ENCODE data around the gene SPTAN1.
A peak's percentile ranks its signal among the peaks of the same experiment; 100 is the strongest.

SPTAN1 gene

DNA sequence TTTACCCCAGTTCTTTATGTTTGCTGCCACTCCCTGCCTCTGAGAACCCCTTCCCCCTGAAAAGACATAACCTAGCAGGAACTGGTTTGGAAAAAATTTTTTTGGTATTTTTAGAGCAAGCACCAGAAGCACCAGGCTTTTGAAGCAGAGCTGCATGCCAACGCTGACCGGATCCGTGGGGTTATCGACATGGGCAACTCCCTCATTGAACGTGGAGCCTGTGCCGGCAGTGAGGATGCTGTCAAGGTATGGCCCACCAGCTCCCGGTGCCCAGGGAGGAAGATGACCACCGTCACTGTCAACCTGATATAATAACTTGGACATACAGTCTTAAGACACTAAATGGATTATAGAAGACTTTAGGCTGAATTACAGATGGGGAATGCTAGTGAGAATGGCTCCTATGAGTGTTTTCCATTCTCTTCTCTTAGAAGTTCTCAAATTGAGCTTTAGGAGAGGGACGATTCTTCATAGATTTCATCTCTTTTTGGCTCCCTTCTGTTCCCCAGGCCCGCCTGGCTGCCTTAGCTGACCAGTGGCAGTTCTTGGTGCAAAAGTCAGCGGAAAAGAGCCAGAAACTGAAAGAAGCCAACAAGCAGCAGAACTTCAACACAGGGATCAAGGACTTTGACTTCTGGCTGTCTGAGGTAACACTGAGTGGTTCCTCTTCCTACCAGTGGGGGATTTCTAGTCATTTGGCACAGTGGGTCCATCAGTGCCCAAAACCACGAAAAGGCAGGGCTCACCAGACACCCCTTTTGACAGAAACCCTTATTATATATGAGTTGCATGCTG is 59.4 kb downstream of the SPTAN1 start:
- Histone ChIP-seq H3K4me3 (ENCODE audit: severe bottlenecking) (no peak overlapping the region), H3K36me3 (ENCODE audit: low read depth) (peaks cover 100% of the 10 kb centered on the region), H3K9me3 (ENCODE audit: severe bottlenecking) (no peaks in the 10 kb centered on the region), H3K27me3 (ENCODE audit: insufficient read depth, poor library complexity, severe bottlenecking) (no peaks in the 10 kb centered on the region), H3K27ac (ENCODE audit: poor library complexity, severe bottlenecking) (no peak overlapping the region), H3K4me1 (ENCODE audit: insufficient read depth, poor library complexity, severe bottlenecking) (no peaks in the 10 kb centered on the region)
- no peak for DNase-seq (ENCODE audit: low spot score)
- TF ChIP-seq, protein P1, sequence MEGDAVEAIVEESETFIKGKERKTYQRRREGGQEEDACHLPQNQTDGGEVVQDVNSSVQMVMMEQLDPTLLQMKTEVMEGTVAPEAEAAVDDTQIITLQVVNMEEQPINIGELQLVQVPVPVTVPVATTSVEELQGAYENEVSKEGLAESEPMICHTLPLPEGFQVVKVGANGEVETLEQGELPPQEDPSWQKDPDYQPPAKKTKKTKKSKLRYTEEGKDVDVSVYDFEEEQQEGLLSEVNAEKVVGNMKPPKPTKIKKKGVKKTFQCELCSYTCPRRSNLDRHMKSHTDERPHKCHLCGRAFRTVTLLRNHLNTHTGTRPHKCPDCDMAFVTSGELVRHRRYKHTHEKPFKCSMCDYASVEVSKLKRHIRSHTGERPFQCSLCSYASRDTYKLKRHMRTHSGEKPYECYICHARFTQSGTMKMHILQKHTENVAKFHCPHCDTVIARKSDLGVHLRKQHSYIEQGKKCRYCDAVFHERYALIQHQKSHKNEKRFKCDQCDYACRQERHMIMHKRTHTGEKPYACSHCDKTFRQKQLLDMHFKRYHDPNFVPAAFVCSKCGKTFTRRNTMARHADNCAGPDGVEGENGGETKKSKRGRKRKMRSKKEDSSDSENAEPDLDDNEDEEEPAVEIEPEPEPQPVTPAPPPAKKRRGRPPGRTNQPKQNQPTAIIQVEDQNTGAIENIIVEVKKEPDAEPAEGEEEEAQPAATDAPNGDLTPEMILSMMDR (IDR thresholded peaks at IDR 0.05; ENCODE audit: poor library complexity, severe bottlenecking): no peak
- ATAC-seq (ENCODE audit: low read depth): no peak

DNA sequence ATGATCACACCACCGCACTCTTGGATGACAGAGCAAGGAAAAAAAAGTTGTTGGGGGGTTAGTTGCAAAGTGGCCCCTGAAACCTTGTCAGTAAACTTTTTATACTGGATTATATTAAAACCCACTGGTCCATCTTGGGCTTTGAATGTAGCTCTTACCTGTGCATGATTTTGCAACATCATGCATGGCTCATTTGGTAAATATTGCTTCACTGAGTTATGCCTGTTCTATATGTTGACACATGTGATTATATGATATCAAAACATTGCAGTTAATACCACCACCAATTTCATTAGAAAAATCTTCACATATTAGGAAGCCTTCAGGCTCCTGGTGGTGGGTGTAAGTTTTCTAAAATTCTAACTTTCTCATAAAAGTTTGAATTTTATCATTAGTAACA is 62.3 kb downstream of the SPTAN1 start:
- ATAC-seq (ENCODE audit: low read depth) (peak; percentile 52; the same call in 2 of the 3 replicates), DNase-seq (ENCODE audit: low spot score) (no peak)
- Histone ChIP-seq H3K27ac (ENCODE audit: poor library complexity, severe bottlenecking) (no peak overlapping the region), H3K4me3 (ENCODE audit: severe bottlenecking) (no peak overlapping the region), H3K27me3 (ENCODE audit: insufficient read depth, poor library complexity, severe bottlenecking) (no peaks in the 10 kb centered on the region), H3K9me3 (ENCODE audit: severe bottlenecking) (no peaks in the 10 kb centered on the region), H3K36me3 (ENCODE audit: low read depth) (peaks cover 100% of the 10 kb centered on the region), H3K4me1 (ENCODE audit: insufficient read depth, poor library complexity, severe bottlenecking) (no peaks in the 10 kb centered on the region)
- TF ChIP-seq, protein P1 (IDR thresholded peaks at IDR 0.05; ENCODE audit: poor library complexity, severe bottlenecking): no peak

DNA sequence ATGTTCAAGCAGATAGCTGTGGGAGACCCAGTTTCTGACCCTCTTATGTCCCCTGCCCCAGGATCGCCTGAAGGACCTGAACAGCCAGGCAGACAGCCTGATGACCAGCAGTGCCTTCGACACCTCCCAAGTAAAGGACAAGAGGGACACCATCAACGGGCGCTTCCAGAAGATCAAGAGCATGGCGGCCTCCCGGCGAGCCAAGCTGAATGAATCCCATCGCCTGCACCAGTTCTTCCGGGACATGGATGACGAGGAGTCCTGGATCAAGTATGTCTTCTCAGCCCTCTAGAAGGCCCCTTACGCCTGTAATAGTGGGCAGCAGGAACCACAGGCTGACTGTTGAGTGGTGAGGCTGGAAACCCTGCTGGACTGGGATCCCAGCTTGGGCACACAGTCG is 63.2 kb downstream of the SPTAN1 start:
- no peak for ATAC-seq (ENCODE audit: low read depth)

DNA sequence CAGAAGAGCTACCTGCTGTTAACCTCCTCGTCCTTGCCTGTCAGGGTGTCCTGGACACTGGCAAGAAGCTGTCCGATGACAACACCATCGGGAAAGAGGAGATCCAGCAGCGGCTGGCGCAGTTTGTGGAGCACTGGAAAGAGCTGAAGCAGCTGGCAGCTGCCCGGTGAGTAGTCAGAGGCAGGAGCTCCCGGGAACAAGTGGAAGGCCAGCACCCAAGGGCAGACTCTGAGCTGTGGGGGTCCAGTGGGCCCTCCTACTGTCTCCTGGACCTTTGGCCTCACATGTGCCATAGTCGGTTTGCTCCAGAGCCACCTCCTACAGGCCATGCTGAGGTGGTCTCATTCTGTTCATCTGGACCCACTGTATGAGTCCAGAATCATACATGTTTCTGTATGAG is 65.6 kb downstream of the SPTAN1 start:
- ATAC-seq (ENCODE audit: low read depth) (no peak), DNase-seq (ENCODE audit: low spot score) (no peak)
- TF ChIP-seq, protein P1 (IDR thresholded peaks at IDR 0.05; ENCODE audit: poor library complexity, severe bottlenecking): no peak
- Histone ChIP-seq H3K4me1 (ENCODE audit: insufficient read depth, poor library complexity, severe bottlenecking) (no peaks in the 10 kb centered on the region), H3K36me3 (ENCODE audit: low read depth) (peaks cover 100% of the 10 kb centered on the region), H3K9me3 (ENCODE audit: severe bottlenecking) (no peaks in the 10 kb centered on the region), H3K4me3 (ENCODE audit: severe bottlenecking) (no peak overlapping the region), H3K27ac (ENCODE audit: poor library complexity, severe bottlenecking) (no peak overlapping the region), H3K27me3 (ENCODE audit: insufficient read depth, poor library complexity, severe bottlenecking) (no peaks in the 10 kb centered on the region)

More for the DNA sequence above, 63.2 kb downstream of the SPTAN1 start:
- no peaks in the 10 kb centered on the region for H3K4me1 ChIP-seq (ENCODE audit: insufficient read depth, poor library complexity, severe bottlenecking)
- H3K9me3 ChIP-seq (ENCODE audit: severe bottlenecking): no peaks in the 10 kb centered on the region
- DNase-seq (ENCODE audit: low spot score): no peak
- no peak overlapping the region for H3K27ac ChIP-seq (ENCODE audit: poor library complexity, severe bottlenecking)
- H3K27me3 ChIP-seq (ENCODE audit: insufficient read depth, poor library complexity, severe bottlenecking): no peaks in the 10 kb centered on the region
- TF ChIP-seq, protein P1 (IDR thresholded peaks at IDR 0.05; ENCODE audit: poor library complexity, severe bottlenecking): no peak
- no peak overlapping the region for H3K4me3 ChIP-seq (ENCODE audit: severe bottlenecking)
- peaks cover 100% of the 10 kb centered on the region for H3K36me3 ChIP-seq (ENCODE audit: low read depth)

DNA sequence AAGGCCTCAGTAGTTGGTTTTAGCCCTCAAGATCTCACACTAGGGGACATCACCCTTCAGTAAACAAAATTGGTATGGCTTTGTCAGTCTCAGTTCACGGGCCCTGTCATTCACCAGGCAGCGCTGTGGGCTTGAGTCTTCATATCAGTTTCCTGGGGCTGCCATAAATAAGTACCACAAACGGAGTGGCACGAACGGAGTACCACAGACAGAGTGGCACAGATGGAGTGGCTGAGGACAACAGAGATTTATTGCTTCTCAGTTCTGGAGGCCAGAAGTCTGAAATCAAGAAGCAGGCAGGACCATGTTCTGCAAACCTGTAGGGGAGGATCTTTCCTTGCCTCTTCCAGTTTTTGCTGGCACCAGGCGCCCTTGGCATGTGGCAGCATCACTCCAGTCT is 66.7 kb downstream of the SPTAN1 start:
- Histone ChIP-seq H3K4me1 (ENCODE audit: insufficient read depth, poor library complexity, severe bottlenecking) (no peaks in the 10 kb centered on the region), H3K4me3 (ENCODE audit: severe bottlenecking) (no peak overlapping the region), H3K36me3 (ENCODE audit: low read depth) (peaks cover 100% of the 10 kb centered on the region), H3K27me3 (ENCODE audit: insufficient read depth, poor library complexity, severe bottlenecking) (no peaks in the 10 kb centered on the region), H3K27ac (ENCODE audit: poor library complexity, severe bottlenecking) (no peak overlapping the region), H3K9me3 (ENCODE audit: severe bottlenecking) (no peaks in the 10 kb centered on the region)
- no peak for DNase-seq (ENCODE audit: low spot score)
- ATAC-seq (ENCODE audit: low read depth): no peak
- TF ChIP-seq, protein P1 (IDR thresholded peaks at IDR 0.05; ENCODE audit: poor library complexity, severe bottlenecking): no peak

All from RWPE2 (cell line).